GM06990 (cell line): ENCODE results near the gene E2F3.

ENCODE experiments used
- DNase-seq: peaks from one replicate; pipeline ENCODE4 v3.0.0-alpha.2; 2011; ENCODE audit not compliant: insufficient read length; ENCODE audit errors: extremely low read depth
- H3K27me3 ChIP-seq: replicated peaks from 2 replicates; pipeline ENCODE4 v1.6.0; 2011; ENCODE audit warnings: low read length; ENCODE audit not compliant: control insufficient read depth, insufficient read depth
- H3K36me3 ChIP-seq: 2 replicates; pipeline ENCODE4 v1.5.1; 2011; ENCODE audit warnings: low read length; ENCODE audit not compliant: control insufficient read depth, insufficient read depth
- H3K4me3 ChIP-seq: replicated peaks from 2 replicates; pipeline ENCODE4 v1.5.1; 2011; ENCODE audit warnings: low read depth, mild to moderate bottlenecking, control low read depth, low read length
- TF ChIP-seq, protein P1 (sequence below): IDR thresholded peaks from 2 replicates; pipeline ENCODE4 v1.5.1; 2011; ENCODE audit warnings: low read length, control low read depth, mild to moderate bottlenecking, inconsistent platforms; ENCODE audit not compliant: insufficient read depth, poor library complexity, severe bottlenecking

The E2F3 gene

DNA sequence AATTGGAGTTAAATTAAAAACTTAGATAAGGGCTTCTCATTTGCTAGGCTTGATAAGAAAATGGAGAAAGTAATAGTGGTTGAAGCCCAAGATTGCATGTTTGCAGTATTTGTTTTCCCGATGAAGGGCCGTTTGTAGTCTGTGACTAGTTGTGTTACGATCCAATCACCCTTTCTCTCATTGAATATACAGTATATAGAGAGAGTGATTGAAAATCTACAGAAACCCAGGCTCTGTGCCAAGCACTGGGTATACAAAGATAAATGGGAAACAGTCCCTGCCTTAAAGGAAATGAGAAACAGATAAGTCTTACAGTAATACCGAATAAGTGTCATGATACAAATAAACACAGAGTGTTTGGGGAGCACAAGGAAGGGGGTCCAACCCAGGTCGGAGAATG, 77.4 kb downstream of the E2F3 start:
- DNase-seq: no peak
- TF ChIP-seq, protein P1, sequence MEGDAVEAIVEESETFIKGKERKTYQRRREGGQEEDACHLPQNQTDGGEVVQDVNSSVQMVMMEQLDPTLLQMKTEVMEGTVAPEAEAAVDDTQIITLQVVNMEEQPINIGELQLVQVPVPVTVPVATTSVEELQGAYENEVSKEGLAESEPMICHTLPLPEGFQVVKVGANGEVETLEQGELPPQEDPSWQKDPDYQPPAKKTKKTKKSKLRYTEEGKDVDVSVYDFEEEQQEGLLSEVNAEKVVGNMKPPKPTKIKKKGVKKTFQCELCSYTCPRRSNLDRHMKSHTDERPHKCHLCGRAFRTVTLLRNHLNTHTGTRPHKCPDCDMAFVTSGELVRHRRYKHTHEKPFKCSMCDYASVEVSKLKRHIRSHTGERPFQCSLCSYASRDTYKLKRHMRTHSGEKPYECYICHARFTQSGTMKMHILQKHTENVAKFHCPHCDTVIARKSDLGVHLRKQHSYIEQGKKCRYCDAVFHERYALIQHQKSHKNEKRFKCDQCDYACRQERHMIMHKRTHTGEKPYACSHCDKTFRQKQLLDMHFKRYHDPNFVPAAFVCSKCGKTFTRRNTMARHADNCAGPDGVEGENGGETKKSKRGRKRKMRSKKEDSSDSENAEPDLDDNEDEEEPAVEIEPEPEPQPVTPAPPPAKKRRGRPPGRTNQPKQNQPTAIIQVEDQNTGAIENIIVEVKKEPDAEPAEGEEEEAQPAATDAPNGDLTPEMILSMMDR: no peak
- Histone ChIP-seq H3K4me3 (no peak overlapping the region), H3K27me3 (no peaks in the 10 kb centered on the region), H3K36me3 (peaks cover 11% of the 10 kb centered on the region)

DNA sequence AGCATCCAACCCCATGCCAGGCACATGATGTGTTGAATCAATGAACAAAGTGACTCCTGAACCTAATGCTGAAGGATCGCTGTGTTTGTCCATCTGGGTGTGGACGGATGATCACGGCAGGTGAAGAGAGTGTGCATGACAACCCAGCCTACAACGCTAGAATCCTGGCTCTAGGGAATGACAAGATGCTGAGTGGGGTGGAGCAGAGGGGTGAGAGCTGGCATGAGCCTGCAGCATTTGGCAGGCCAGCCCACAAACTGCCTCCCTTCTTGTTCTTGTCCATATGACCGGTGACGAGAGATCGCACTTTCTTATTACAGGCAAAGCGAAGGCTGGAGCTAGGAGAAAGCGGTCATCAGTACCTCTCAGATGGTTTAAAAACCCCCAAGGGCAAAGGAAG, 77.8 kb downstream of the E2F3 start:
- TF ChIP-seq, protein P1: no peak

DNA sequence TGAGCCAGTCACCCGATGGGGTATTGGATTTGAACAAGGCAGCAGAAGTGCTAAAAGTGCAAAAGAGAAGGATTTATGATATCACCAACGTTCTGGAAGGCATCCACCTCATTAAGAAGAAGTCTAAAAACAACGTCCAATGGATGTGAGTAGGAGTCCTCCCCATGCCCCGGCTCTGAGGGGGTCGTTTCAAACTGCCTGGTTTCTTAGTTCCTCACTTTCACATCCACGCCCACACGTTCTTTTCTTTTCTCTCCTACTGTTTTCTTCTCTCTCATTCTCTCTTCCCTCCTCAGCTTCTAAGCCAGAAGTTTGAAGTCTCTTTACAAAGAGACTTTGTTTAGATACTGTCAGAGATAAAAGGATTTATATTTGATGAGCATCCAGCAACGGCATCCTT, 79.6 kb downstream of the E2F3 start:
- Histone ChIP-seq H3K36me3 (peaks cover 10% of the 10 kb centered on the region), H3K4me3 (no peak overlapping the region), H3K27me3 (no peaks in the 10 kb centered on the region)
- DNase-seq: no peak
- TF ChIP-seq, protein P1: no peak

More for the DNA sequence above, 77.8 kb downstream of the E2F3 start:
- no peak for DNase-seq
- no peaks in the 10 kb centered on the region for H3K27me3 ChIP-seq
- peaks cover 11% of the 10 kb centered on the region for H3K36me3 ChIP-seq
- no peak overlapping the region for H3K4me3 ChIP-seq

DNA sequence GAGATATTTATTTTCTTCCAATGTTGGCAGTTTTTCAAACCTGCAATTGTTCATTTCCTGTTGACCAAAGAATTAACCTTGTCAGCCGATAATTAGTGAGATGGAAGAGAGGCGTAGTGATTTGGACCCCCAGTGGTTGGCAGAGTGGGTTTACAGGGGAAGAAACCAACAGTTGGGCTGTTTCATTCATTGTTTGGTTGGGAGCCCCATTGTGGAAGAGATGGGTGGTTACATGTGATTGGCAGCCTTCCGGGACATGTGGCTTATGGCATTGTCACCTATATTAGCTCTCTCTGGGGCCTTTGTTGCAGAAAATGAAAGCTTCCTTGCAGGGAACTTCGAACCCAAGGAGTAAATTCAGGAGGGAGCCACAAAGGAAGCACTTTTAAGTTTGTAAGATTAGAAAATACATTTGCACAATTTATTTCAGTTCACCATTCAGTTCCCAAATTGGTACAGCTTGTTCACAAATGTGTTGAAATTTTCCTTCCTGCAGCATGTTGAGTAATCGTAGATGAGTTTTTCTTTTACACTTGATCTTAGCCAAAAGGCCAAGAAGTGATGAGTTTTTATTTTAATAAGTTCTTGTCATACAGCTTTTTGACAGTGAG, 82.3 kb downstream of the E2F3 start:
- DNase-seq: no peak

DNA sequence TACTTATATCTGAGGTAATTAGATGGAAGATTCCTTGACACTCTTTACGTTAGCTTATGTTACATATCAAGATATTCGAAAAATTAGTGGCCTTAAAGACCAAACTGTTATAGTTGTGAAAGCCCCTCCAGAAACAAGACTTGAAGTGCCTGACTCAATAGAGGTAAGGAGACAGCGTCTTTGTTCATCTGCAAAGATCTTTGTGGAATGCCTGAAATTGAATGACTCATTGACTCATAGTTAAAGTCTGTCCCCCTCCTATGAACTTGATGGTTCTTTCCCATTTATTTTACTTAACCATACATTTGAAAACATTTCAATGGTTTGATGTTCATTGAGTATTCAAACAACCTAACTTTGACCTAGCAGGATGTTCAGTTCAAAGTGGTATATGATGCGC, 85.0 kb downstream of the E2F3 start:
- TF ChIP-seq, protein P1: no peak
- Histone ChIP-seq H3K27me3 (no peaks in the 10 kb centered on the region), H3K4me3 (no peak overlapping the region), H3K36me3 (peaks cover 11% of the 10 kb centered on the region)
- no peak for DNase-seq

More for the DNA sequence above, 82.3 kb downstream of the E2F3 start:
- TF ChIP-seq, protein P1: no peak
- H3K27me3 ChIP-seq: no peaks in the 10 kb centered on the region
- peaks cover 11% of the 10 kb centered on the region for H3K36me3 ChIP-seq
- no peak overlapping the region for H3K4me3 ChIP-seq
